Prostate gland (tissue), 2 donors: ENCODE results near the gene CALM3.

ENCODE experiments used
- POLR2A ChIP-seq: fragments of 450-650 bp; IDR thresholded peaks from one replicate; pipeline ENCODE4 v1.6.1; 2016; ENCODE audit warnings: antibody characterized with exemption, mild to moderate bottlenecking
- TF ChIP-seq, protein P1 (sequence below), 4 experiments: fragments of 200-600 bp in 2 of 4; fragments of 450-650 bp in 2 of 4; sonication (generic) in 2 of 4; IDR thresholded peaks; 1 replicate in 3 of 4; 2 replicates in 1 of 4; pipeline ENCODE4 v1.5.1; 2016 to 2019; ENCODE audit warnings: antibody characterized with exemption in 4 of 4, mild to moderate bottlenecking in 2 of 4, moderate library complexity in 2 of 4

- TF ChIP-seq, protein P1, sequence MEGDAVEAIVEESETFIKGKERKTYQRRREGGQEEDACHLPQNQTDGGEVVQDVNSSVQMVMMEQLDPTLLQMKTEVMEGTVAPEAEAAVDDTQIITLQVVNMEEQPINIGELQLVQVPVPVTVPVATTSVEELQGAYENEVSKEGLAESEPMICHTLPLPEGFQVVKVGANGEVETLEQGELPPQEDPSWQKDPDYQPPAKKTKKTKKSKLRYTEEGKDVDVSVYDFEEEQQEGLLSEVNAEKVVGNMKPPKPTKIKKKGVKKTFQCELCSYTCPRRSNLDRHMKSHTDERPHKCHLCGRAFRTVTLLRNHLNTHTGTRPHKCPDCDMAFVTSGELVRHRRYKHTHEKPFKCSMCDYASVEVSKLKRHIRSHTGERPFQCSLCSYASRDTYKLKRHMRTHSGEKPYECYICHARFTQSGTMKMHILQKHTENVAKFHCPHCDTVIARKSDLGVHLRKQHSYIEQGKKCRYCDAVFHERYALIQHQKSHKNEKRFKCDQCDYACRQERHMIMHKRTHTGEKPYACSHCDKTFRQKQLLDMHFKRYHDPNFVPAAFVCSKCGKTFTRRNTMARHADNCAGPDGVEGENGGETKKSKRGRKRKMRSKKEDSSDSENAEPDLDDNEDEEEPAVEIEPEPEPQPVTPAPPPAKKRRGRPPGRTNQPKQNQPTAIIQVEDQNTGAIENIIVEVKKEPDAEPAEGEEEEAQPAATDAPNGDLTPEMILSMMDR (IDR thresholded peaks at IDR 0.05) = no peak
- no peak for TF ChIP-seq POLR2A
These were observed 7.6 kb downstream of the CALM3 start for GRCh38 chr19:46608581-46609345.
